ENCODE measurements around the gene TBC1D20. TPM values are rescaled to one million over a fixed set of nuclear protein-coding genes. Genes with fewer than 3 reads are reported as not detected.

TBC1D20 gene
- polyA plus RNA-seq, 3 donors = 32.9 to 35.5 (median 32.9) TPM

Other genes with a start within 250 kb of the TBC1D20 start
- gene DEFB129, start 235.3 kb downstream of the TBC1D20 start, polyA plus RNA-seq (ENCODE audit: insufficient read length in 3 of 3) = not detected
- gene DEFB132, start 204.8 kb downstream of the TBC1D20 start, polyA plus RNA-seq (ENCODE audit: insufficient read length in 3 of 3) = not detected
- gene C20orf96, start 171.8 kb downstream of the TBC1D20 start, polyA plus RNA-seq (ENCODE audit: insufficient read length in 3 of 3) = 10 to 100 TPM; 29.4 to 37.0 (median 36.5) TPM
- gene ZCCHC3, start 165.0 kb downstream of the TBC1D20 start, polyA plus RNA-seq (ENCODE audit: insufficient read length in 3 of 3) = 10 to 100 TPM; 49.6 to 53.7 (median 52.7) TPM
- gene SOX12, start 137.0 kb downstream of the TBC1D20 start, polyA plus RNA-seq (ENCODE audit: insufficient read length in 3 of 3) = 10 to 100 TPM; 25.7 to 29.0 (median 27.4) TPM
- 10 to 100 TPM; 45.7 to 51.3 (median 46.0) TPM for gene NRSN2, start 115.4 kb downstream of the TBC1D20 start, polyA plus RNA-seq (ENCODE audit: insufficient read length in 3 of 3)
- 1 to 10 TPM; 3.5 to 4.3 (median 3.7) TPM for gene TRIB3, start 81.8 kb downstream of the TBC1D20 start, polyA plus RNA-seq (ENCODE audit: insufficient read length in 3 of 3)
- gene RBCK1, start 54.2 kb downstream of the TBC1D20 start, polyA plus RNA-seq (ENCODE audit: insufficient read length in 3 of 3) = 10 to 100 TPM; 68.3 to 74.2 (median 70.9) TPM
- gene CSNK2A1, start 81.3 kb upstream of the TBC1D20 start, polyA plus RNA-seq (ENCODE audit: insufficient read length in 3 of 3) = 100 to 1,000 TPM; 132 to 138 (median 137) TPM
- gene TCF15, start 147.8 kb upstream of the TBC1D20 start, polyA plus RNA-seq (ENCODE audit: insufficient read length in 3 of 3) = 1 to 10 TPM in 2 of 3 donors, under 1 TPM in 1; 0.74 to 1.5 (median 1.3) TPM
- gene SRXN1, start 190.7 kb upstream of the TBC1D20 start, polyA plus RNA-seq (ENCODE audit: insufficient read length in 3 of 3) = 10 to 100 TPM; 13.2 to 14.4 (median 14.0) TPM
- under 1 TPM; 0.04 to 0.10 (median 0.06) TPM for gene SCRT2, start 213.3 kb upstream of the TBC1D20 start, polyA plus RNA-seq (ENCODE audit: insufficient read length in 3 of 3)